Activated naive CD8-positive, alpha-beta T cell treated with anti-CD3 and anti-CD28 coated beads, Interleukin-2, amount 50 U/mL, for 16 hours (primary cell): ENCODE results near the gene BLMH.
A peak's percentile ranks its signal among the peaks of the same experiment; 100 is the strongest.

ENCODE experiments used
- DNase-seq: peaks from one replicate; pipeline ENCODE4 v3.0.0-alpha.2; 2020; ENCODE audit warnings: low read depth, low spot score

The BLMH gene, protein sequence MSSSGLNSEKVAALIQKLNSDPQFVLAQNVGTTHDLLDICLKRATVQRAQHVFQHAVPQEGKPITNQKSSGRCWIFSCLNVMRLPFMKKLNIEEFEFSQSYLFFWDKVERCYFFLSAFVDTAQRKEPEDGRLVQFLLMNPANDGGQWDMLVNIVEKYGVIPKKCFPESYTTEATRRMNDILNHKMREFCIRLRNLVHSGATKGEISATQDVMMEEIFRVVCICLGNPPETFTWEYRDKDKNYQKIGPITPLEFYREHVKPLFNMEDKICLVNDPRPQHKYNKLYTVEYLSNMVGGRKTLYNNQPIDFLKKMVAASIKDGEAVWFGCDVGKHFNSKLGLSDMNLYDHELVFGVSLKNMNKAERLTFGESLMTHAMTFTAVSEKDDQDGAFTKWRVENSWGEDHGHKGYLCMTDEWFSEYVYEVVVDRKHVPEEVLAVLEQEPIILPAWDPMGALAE

GRCh38 chr17:30291543-30292285 is at the start of gene BLMH:
Gene BLMH, minus strand, starts transcription at chr17:30291944. Its CDS starts 125 bp downstream, at chr17:30291819.
- DNase-seq = peak; percentile 75

DNA sequence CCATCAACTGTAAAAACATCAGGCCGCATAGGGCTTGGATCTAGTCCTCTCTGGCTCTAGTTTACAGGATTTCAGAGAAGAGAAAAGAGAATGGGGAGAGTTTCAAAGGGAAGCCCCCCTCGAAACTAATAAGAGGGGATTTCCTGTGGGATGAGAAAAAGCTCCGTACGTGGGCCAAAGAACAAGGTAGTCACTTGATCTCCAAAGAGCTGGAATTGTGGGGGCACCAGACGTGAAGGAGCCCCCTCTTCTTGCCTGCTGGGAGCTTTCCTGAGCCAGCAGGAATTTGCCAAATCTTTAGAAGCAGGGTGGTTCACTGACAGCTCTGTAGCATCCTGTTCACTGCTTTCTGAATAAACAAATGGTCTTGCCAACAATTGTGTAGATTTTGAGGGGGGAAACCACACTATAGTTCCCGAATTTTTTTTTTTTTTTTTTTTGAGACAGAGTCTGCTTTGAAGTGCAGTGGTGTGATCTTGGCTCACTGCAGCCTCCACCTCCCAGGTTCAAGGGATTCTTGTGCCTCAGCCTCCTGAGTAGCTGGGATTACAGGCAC is 49.1 kb upstream of the BLMH start:
- no peak for DNase-seq

DNA sequence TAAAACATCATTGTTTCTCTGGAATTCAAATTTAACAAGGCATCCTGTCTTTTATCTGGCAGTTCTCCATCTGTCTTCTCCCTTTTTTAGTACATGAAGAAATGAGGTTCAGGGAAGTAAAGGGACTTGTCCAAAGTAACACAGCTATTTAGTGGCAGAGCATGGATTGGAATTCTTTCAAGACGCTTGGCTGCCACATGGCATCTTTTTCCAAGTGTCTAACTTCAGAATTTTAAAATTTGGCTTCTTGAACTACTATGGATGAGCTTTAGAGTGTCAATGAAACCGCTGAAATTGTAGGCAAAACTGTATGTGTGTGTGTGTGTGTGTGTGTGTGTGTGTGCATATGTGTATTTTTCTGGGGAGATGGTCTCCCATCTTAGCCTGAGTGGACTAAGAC is 47.3 kb upstream of the BLMH start:
- DNase-seq = no peak

DNA sequence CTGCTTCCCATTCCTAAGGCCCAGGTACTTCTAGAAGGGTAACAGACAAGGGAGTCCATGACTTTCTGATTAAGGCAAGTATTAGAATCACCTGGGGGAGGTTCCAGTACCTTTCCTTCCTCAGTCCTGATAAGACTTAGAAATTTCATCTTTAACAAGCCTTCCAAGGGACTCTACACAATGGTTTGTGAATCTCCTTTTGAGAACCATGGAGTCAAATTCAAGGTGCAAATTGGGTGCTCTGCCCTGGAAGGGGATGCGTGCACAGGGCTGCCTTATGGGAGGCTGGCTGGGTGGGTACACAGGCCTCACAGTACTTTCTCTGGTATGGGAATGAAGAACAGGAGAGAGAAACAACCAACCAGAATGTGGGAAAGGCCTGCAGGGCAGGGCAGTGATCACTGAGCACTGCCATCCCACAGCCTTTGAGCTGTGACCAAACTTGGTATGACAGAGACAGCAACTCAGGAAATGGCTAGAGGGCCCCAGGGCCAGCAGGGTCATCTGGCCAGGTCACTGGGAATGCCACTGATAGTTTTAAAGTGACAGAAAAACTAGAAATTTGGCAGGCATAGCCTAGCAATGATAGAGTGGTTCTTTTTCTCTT is 45.8 kb upstream of the BLMH start:
- no peak for DNase-seq

- peak; percentile 38 for DNase-seq
Measured at GRCh38 chr17:30336369-30337171, 44.8 kb upstream of the BLMH start.

DNA sequence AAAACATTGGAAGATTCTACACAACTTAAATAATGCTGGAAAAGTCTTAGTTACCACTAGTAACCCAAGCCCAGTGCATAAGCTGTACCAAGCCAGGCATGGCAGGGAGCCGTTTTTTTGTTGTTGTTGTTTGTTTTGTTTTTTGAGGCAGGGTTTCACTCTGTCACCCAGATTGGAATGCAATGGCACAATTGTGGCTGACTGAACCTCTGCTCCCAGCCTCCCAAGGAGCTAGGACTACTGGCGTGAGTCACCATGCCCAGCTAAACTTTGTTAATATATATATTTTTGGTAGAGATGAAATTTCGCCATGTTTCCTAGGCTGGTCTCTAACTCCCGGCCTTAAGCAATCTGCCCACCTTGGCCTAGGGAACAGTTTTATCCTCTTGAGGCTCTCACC is 42.7 kb upstream of the BLMH start:
- no peak for DNase-seq

- DNase-seq = no peak
Measured at GRCh38 chr17:30333503-30334360, 42.0 kb upstream of the BLMH start, which contains the start of gene TMIGD1. Gene TMIGD1, minus strand, starts transcription at chr17:30334057. Its CDS starts 1,924 bp downstream, at chr17:30332133.

- peak; percentile 17 for DNase-seq
Measured at GRCh38 chr17:30332057-30332542, 40.4 kb upstream of the BLMH start.

GRCh38 chr17:30326809-30327208 is 35.1 kb upstream of the BLMH start:
- no peak for DNase-seq

DNA sequence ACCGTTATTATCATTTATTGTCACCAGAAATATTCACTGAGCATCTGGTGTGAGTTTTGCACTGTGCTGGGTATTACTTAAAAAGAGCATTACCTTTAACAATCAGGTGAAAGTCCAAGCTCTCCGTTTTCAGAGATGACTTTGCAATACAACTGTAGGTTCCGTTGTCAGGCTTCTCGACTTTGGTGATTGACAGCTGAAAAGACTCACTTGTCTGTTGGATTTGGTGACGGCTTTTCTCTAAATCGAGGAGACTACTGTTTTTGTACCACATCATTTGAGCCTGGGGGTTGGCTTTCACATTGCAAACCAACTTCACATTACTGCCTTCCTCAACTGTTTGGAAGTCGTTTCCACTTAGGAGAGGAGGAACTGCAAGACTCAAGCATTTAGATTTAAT is 33.0 kb upstream of the BLMH start:
- no peak for DNase-seq

- DNase-seq = no peak
Measured at GRCh38 chr17:30323895-30324319, 32.2 kb upstream of the BLMH start.

GRCh38 chr17:30323262-30323894 is 31.6 kb upstream of the BLMH start:
- DNase-seq = no peak

GRCh38 chr17:30321314-30321713 is 29.6 kb upstream of the BLMH start:
- DNase-seq = no peak

GRCh38 chr17:30318155-30318554 is 26.4 kb upstream of the BLMH start:
- no peak for DNase-seq

DNA sequence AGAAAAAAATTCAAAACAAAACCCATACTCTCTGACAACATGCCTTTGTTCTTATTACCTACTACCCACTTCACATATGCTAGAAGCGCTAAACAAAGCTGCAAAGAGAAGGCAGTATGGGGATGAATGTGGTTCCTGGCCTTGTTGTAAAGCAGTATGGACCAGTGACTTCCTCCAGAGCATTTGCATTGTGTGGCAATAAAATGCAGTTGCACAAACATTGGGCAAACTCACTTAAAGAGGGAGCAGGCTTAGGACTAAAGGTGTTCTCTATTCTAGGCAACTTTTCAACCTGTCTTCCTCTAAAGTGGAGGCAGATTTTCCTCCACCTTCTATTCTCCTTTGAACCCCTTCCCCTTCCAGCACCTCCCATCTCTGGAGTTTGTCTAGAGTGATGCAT is 25.0 kb upstream of the BLMH start:
- no peak for DNase-seq

- DNase-seq = no peak
Measured at GRCh38 chr17:30315106-30315505, 23.4 kb upstream of the BLMH start.

- DNase-seq = no peak
Measured at GRCh38 chr17:30314474-30314873, 22.7 kb upstream of the BLMH start.

GRCh38 chr17:30312226-30312625 is 20.5 kb upstream of the BLMH start:
- no peak for DNase-seq

- DNase-seq = no peak
Measured at GRCh38 chr17:30310562-30310961, 18.8 kb upstream of the BLMH start.

- DNase-seq = no peak
Measured at GRCh38 chr17:30309591-30309990, 17.8 kb upstream of the BLMH start.
